ENCODE data around the gene KRTAP19-2. TPM values are rescaled to one million over a fixed set of nuclear protein-coding genes. Genes with fewer than 3 reads are reported as not detected.

The KRTAP19-2 gene
- total RNA-seq, 1 experiment from 2014 or later: not detected

Other genes with a start within 250 kb of the KRTAP19-2 start
- not detected in 2 replicates for gene KRTAP24-1, start 204.5 kb downstream of the KRTAP19-2 start, total RNA-seq (2014; rRNA removed)
- not detected in 2 replicates for gene KRTAP25-1, start 197.9 kb downstream of the KRTAP19-2 start, total RNA-seq (2014; rRNA removed)
- not detected in 2 replicates for gene KRTAP26-1, start 167.1 kb downstream of the KRTAP19-2 start, total RNA-seq (2014; rRNA removed)
- gene KRTAP27-1, start 149.7 kb downstream of the KRTAP19-2 start, total RNA-seq (2014; rRNA removed): not detected in 2 replicates
- not detected in 2 replicates for gene KRTAP23-1, start 138.8 kb downstream of the KRTAP19-2 start, total RNA-seq (2014; rRNA removed)
- gene KRTAP13-2, start 115.2 kb downstream of the KRTAP19-2 start, total RNA-seq (2014; rRNA removed): not detected in 2 replicates
- gene KRTAP13-1, start 91.4 kb downstream of the KRTAP19-2 start, total RNA-seq (2014; rRNA removed): not detected in 2 replicates
- gene KRTAP13-3, start 61.5 kb downstream of the KRTAP19-2 start, total RNA-seq (2014; rRNA removed): not detected in 2 replicates
- gene KRTAP13-4, start 57.2 kb downstream of the KRTAP19-2 start, total RNA-seq (2014; rRNA removed): not detected in 2 replicates
- not detected in 2 replicates for gene KRTAP15-1, start 47.2 kb downstream of the KRTAP19-2 start, total RNA-seq (2014; rRNA removed)
- gene KRTAP19-1, start 7.1 kb downstream of the KRTAP19-2 start, total RNA-seq (2014; rRNA removed): not detected in 2 replicates
- not detected in 2 replicates for gene KRTAP19-3, start 4.6 kb upstream of the KRTAP19-2 start, total RNA-seq (2014; rRNA removed)
- gene KRTAP19-4, start 9.7 kb upstream of the KRTAP19-2 start, total RNA-seq (2014; rRNA removed): not detected in 2 replicates
- gene KRTAP19-5, start 14.7 kb upstream of the KRTAP19-2 start, total RNA-seq (2014; rRNA removed): not detected in 2 replicates
- gene KRTAP19-6, start 54.4 kb upstream of the KRTAP19-2 start, total RNA-seq (2014; rRNA removed): not detected in 2 replicates
- not detected in 2 replicates for gene KRTAP19-7, start 73.9 kb upstream of the KRTAP19-2 start, total RNA-seq (2014; rRNA removed)
- not detected in 2 replicates for gene KRTAP22-2, start 103.0 kb upstream of the KRTAP19-2 start, total RNA-seq (2014; rRNA removed)
- gene KRTAP6-3, start 105.0 kb upstream of the KRTAP19-2 start, total RNA-seq (2014; rRNA removed): not detected in 2 replicates
- gene KRTAP6-2, start 111.5 kb upstream of the KRTAP19-2 start, total RNA-seq (2014; rRNA removed): not detected in 2 replicates
- not detected in 2 replicates for gene KRTAP22-1, start 113.7 kb upstream of the KRTAP19-2 start, total RNA-seq (2014; rRNA removed)
- gene KRTAP6-1, start 126.5 kb upstream of the KRTAP19-2 start, total RNA-seq (2014; rRNA removed): not detected in 2 replicates
- not detected in 2 replicates for gene KRTAP20-1, start 129.0 kb upstream of the KRTAP19-2 start, total RNA-seq (2014; rRNA removed)
- not detected in 2 replicates for gene KRTAP20-4, start 133.2 kb upstream of the KRTAP19-2 start, total RNA-seq (2014; rRNA removed)
- gene KRTAP20-2, start 147.8 kb upstream of the KRTAP19-2 start, total RNA-seq (2014; rRNA removed): not detected in 2 replicates
- gene KRTAP20-3, start 155.4 kb upstream of the KRTAP19-2 start, total RNA-seq (2014; rRNA removed): not detected in 2 replicates
- not detected in 2 replicates for gene KRTAP21-3, start 231.3 kb upstream of the KRTAP19-2 start, total RNA-seq (2014; rRNA removed)

Data from LHCN-M2 (cell line).